H1 (cell line): Measurements from ENCODE around the gene ZNF334. TPM values are rescaled to one million over a fixed set of nuclear protein-coding genes. Genes with fewer than 3 reads are reported as not detected.

Source experiments
- HDAC6 ChIP-seq: IDR thresholded peaks from one replicate; pipeline ENCODE4 v1.7.1; 2012; ENCODE audit warnings: low read depth, mild to moderate bottlenecking, inconsistent platforms, low read length, moderate library complexity
- JUN ChIP-seq: IDR thresholded peaks from 2 replicates; pipeline ENCODE4 v1.6.1; 2011; ENCODE audit warnings: low read depth, mild to moderate bottlenecking, improper control_type of control experiment, low read length
- RXRA ChIP-seq: IDR thresholded peaks from 2 replicates; pipeline ENCODE4 v1.6.1; 2011; ENCODE audit warnings: low read depth, mild to moderate bottlenecking, low read length, moderate library complexity; ENCODE audit not compliant: insufficient read depth
- TEAD4 ChIP-seq: IDR thresholded peaks from 2 replicates; pipeline ENCODE4 v1.6.1; 2012; ENCODE audit warnings: low read depth, low read length, inconsistent platforms, mixed read lengths
- polyA plus RNA-seq, 7 experiments: library from polyadenylated mRNA; depleted of rRNA in 3 of 7; stranded (reverse) in 5 of 7; unstranded in 2 of 7; fragments of >200 nt in 5 of 7; fragments of 200-250 nt in 2 of 7; gene quantifications; 1 replicate in 5 of 7; 2 replicates in 1 of 7; 4 replicates in 1 of 7; pipeline versions ENCODE4 v1.2.1 to v1.2.3, GENCODE V29; 2011 to 2013; ENCODE audit warnings: missing spikeins in 2 of 7, mixed read lengths in 2 of 7
- total RNA-seq: library from RNA; stranded (reverse); fragmentation: NEBNext Ultra II Directional; extraction: Animal tissue kit (Norgen Biotek cat#: 25700); gene quantifications from 2 replicates; pipeline ENCODE4 v1.2.1, GENCODE V29; 2021
- TF ChIP-seq, protein P1 (sequence below): fragments of 300-600 bp; sonication (generic); IDR thresholded peaks from 2 replicates; pipeline ENCODE4 v1.7.1; 2012; ENCODE audit warnings: low read length, moderate library complexity, mild to moderate bottlenecking, inconsistent platforms; ENCODE audit not compliant: insufficient replicate concordance
- TF ChIP-seq, protein P2 (sequence below): IDR thresholded peaks from 2 replicates; pipeline ENCODE4 v1.6.1; 2011; ENCODE audit warnings: low read depth, mild to moderate bottlenecking, low read length; ENCODE audit not compliant: insufficient read depth

ZNF334 gene
- total and polyA plus RNA-seq, 2 of the 8 experiments (the other 6 are each of a cell fraction or from before 2014, with no cell fraction given), result 8.8 to 17.8 TPM

DNA sequence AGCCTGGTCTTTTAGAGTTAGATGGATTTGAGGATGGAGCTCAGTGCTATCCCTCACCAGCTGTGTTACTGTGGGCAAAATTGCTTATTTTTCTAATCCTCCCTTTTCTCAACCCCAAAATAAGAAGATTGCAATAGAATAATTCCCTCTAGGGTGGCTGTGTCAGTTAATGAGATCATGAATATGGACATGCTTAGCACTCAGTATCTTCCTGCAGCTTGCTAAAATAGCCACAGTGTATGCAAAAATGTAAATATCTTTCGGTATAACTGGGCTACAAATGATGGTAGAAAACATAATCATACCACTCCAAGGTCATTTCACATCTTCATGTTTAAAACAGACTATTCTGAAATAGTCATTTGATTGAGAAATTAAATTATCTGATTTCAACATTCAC, 35.7 kb downstream of the ZNF334 start (continued):
- TF ChIP-seq, protein P1, sequence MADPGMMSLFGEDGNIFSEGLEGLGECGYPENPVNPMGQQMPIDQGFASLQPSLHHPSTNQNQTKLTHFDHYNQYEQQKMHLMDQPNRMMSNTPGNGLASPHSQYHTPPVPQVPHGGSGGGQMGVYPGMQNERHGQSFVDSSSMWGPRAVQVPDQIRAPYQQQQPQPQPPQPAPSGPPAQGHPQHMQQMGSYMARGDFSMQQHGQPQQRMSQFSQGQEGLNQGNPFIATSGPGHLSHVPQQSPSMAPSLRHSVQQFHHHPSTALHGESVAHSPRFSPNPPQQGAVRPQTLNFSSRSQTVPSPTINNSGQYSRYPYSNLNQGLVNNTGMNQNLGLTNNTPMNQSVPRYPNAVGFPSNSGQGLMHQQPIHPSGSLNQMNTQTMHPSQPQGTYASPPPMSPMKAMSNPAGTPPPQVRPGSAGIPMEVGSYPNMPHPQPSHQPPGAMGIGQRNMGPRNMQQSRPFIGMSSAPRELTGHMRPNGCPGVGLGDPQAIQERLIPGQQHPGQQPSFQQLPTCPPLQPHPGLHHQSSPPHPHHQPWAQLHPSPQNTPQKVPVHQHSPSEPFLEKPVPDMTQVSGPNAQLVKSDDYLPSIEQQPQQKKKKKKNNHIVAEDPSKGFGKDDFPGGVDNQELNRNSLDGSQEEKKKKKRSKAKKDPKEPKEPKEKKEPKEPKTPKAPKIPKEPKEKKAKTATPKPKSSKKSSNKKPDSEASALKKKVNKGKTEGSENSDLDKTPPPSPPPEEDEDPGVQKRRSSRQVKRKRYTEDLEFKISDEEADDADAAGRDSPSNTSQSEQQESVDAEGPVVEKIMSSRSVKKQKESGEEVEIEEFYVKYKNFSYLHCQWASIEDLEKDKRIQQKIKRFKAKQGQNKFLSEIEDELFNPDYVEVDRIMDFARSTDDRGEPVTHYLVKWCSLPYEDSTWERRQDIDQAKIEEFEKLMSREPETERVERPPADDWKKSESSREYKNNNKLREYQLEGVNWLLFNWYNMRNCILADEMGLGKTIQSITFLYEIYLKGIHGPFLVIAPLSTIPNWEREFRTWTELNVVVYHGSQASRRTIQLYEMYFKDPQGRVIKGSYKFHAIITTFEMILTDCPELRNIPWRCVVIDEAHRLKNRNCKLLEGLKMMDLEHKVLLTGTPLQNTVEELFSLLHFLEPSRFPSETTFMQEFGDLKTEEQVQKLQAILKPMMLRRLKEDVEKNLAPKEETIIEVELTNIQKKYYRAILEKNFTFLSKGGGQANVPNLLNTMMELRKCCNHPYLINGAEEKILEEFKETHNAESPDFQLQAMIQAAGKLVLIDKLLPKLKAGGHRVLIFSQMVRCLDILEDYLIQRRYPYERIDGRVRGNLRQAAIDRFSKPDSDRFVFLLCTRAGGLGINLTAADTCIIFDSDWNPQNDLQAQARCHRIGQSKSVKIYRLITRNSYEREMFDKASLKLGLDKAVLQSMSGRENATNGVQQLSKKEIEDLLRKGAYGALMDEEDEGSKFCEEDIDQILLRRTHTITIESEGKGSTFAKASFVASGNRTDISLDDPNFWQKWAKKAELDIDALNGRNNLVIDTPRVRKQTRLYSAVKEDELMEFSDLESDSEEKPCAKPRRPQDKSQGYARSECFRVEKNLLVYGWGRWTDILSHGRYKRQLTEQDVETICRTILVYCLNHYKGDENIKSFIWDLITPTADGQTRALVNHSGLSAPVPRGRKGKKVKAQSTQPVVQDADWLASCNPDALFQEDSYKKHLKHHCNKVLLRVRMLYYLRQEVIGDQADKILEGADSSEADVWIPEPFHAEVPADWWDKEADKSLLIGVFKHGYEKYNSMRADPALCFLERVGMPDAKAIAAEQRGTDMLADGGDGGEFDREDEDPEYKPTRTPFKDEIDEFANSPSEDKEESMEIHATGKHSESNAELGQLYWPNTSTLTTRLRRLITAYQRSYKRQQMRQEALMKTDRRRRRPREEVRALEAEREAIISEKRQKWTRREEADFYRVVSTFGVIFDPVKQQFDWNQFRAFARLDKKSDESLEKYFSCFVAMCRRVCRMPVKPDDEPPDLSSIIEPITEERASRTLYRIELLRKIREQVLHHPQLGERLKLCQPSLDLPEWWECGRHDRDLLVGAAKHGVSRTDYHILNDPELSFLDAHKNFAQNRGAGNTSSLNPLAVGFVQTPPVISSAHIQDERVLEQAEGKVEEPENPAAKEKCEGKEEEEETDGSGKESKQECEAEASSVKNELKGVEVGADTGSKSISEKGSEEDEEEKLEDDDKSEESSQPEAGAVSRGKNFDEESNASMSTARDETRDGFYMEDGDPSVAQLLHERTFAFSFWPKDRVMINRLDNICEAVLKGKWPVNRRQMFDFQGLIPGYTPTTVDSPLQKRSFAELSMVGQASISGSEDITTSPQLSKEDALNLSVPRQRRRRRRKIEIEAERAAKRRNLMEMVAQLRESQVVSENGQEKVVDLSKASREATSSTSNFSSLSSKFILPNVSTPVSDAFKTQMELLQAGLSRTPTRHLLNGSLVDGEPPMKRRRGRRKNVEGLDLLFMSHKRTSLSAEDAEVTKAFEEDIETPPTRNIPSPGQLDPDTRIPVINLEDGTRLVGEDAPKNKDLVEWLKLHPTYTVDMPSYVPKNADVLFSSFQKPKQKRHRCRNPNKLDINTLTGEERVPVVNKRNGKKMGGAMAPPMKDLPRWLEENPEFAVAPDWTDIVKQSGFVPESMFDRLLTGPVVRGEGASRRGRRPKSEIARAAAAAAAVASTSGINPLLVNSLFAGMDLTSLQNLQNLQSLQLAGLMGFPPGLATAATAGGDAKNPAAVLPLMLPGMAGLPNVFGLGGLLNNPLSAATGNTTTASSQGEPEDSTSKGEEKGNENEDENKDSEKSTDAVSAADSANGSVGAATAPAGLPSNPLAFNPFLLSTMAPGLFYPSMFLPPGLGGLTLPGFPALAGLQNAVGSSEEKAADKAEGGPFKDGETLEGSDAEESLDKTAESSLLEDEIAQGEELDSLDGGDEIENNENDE, result no peak
- TF ChIP-seq HDAC6 (no peak), TEAD4 (no peak), JUN (no peak), RXRA (no peak)
- TF ChIP-seq, protein P2, sequence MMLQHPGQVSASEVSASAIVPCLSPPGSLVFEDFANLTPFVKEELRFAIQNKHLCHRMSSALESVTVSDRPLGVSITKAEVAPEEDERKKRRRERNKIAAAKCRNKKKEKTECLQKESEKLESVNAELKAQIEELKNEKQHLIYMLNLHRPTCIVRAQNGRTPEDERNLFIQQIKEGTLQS, result no peak
